ENCODE results near the gene ECE1. TPM values are rescaled to one million over a fixed set of nuclear protein-coding genes. Genes with fewer than 3 reads are reported as not detected.

The ECE1 gene
- total and polyA plus RNA-seq, 10 of the 15 experiments (the other 5 are each of a cell fraction or from before 2014, with no cell fraction given) = 0.97 to 81.0 (median 37.0) TPM

DNA sequence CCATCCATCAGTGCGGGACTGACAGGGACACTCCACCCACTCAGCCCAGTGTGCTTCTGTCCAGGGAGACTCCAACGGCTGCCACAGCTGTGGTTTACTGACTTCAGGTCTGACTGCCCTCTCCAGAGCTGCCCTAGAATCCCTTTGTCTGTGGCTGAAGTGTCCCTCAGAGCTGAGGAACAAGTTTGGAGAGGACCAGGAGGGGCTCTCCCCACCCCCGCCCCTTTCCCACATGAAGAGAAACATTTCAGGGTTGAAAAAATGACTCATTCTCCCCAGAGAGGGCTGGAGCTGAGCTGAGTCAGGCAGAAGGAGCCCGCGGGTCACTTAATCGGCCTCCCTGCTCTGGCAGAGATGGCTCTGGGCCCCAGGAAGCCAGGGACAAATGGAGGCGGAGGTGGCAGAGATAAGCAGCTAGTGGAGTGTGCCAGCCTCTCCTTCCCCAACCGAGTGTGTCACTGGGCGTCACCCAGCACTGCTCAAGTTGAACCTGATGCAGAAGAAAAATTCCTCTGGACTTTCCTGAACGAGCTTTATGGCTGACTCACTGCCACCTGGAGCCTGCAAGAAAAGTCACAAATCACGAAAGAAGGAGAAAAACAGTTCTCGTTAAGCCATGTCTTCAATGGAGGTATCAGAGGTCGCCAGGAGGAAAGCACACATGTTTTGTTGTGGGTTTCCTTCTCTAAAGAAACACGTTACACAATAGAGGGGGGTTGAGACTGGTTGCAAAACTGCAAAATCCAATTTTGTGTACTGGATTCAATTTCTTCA, 34.3 kb upstream of the ECE1 start:
- peaks cover 0 to 5% of the 10 kb centered on the region in 2 experiments; a peak in 2 of 4 replicates for H3K36me3 ChIP-seq (ENCODE audit: control insufficient read depth in 2 of 2, insufficient read depth in 2 of 2, low read length in 1 of 2)
- POLR2A ChIA-PET = interaction anchor here (0.6 to 4.7 kb wide), 12 partner anchors 9 to 452 kb away, joined by 3 to 71 read pairs (median 5); partner anchors contain the start of gene ECE1
- WGBS (ENCODE audit: insufficient coverage, insufficient replicate concordance, low lambda C conversion rate, missing lambda C conversion rate) = under 1% methylated on average over 14 of the region's 14 CpGs
- H3K79me2 ChIP-seq (ENCODE audit: control insufficient read depth, insufficient read depth, low read length) = no peaks in the 10 kb centered on the region; the same call in none of the 2 replicates
- intact Hi-C loops (cut with micrococcal nuclease; ENCODE audit: unreplicated experiment) (loop anchor here (1.0 kb wide), 1 partner anchor 30 kb away; no protein-coding TSS in a partner anchor), in situ Hi-C loops (cut with MboI) (no loop called here)
- RAD21 ChIA-PET (ENCODE audit: unreplicated experiment) = interaction anchor here (0.7 to 6.4 kb wide), 11 partner anchors 9 to 93 kb away, joined by 3 to 97 read pairs (median 11); partner anchors contain the start of gene ECE1
- ATAC-seq (peak; percentile 83), FAIRE-seq (peak; percentile 80), DNase-seq (ENCODE audit: low read depth, low spot score) (peak; percentile 41)
- peak overlapping the region; percentile 47; the same call in 1 of the 2 replicates for H3K9ac ChIP-seq (ENCODE audit: control insufficient read depth, insufficient read depth, low read length)
- H4K20me1 ChIP-seq (ENCODE audit: control insufficient read depth, insufficient read depth) = no peaks in the 10 kb centered on the region
- no peaks in the 10 kb centered on the region for H3K27me3 ChIP-seq (replicated peaks in 1 of 2; ENCODE audit: control insufficient read depth in 2 of 2, insufficient read depth in 2 of 2, low read length in 1 of 2)
- H3K9me3 ChIP-seq (replicated peaks; ENCODE audit: control insufficient read depth, insufficient read depth, low read length) = no peaks in the 10 kb centered on the region
- CTCF ChIA-PET = interaction anchor here (0.7 to 8.4 kb wide), 11 partner anchors 11 to 107 kb away, joined by 3 to 95 read pairs (median 5); no protein-coding TSS in a partner anchor
- 0 out of 2 replicates have a peak overlapping the region, but pooled peaks have one; percentile 4 for H3K4me3 ChIP-seq
- H3K4me1 ChIP-seq (ENCODE audit: control insufficient read depth, insufficient read depth, low read length) = peaks cover 36% of the 10 kb centered on the region
- SMC1A ChIA-PET (ENCODE audit: uncharacterized antibody, unreplicated experiment) = interaction anchor here (1.2 to 8.3 kb wide), 10 partner anchors 11 to 54 kb away, joined by 3 to 119 read pairs (median 12); partner anchors contain the start of gene ECE1
- TSS peak; percentile 72 for BruUV-seq (replicated peaks)
- peak overlapping the region; percentile 40 for H3K27ac ChIP-seq (ENCODE audit: control insufficient read depth, insufficient read depth)
- no peak overlapping the region; the same call in 1 of the 2 replicates for H2AFZ ChIP-seq (ENCODE audit: control insufficient read depth, low read depth, low read length)
- H3K4me2 ChIP-seq (ENCODE audit: control insufficient read depth, insufficient read depth) = peak overlapping the region; percentile 65
- TF ChIP-seq, protein P1, sequence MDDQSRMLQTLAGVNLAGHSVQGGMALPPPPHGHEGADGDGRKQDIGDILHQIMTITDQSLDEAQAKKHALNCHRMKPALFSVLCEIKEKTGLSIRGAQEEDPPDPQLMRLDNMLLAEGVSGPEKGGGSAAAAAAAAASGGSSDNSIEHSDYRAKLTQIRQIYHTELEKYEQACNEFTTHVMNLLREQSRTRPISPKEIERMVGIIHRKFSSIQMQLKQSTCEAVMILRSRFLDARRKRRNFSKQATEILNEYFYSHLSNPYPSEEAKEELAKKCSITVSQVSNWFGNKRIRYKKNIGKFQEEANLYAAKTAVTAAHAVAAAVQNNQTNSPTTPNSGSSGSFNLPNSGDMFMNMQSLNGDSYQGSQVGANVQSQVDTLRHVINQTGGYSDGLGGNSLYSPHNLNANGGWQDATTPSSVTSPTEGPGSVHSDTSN (IDR thresholded peaks at IDR 0.05; ENCODE audit: insufficient replicate concordance, low read depth, low read length) = peak; percentile 85
- TF ChIP-seq, protein P2, sequence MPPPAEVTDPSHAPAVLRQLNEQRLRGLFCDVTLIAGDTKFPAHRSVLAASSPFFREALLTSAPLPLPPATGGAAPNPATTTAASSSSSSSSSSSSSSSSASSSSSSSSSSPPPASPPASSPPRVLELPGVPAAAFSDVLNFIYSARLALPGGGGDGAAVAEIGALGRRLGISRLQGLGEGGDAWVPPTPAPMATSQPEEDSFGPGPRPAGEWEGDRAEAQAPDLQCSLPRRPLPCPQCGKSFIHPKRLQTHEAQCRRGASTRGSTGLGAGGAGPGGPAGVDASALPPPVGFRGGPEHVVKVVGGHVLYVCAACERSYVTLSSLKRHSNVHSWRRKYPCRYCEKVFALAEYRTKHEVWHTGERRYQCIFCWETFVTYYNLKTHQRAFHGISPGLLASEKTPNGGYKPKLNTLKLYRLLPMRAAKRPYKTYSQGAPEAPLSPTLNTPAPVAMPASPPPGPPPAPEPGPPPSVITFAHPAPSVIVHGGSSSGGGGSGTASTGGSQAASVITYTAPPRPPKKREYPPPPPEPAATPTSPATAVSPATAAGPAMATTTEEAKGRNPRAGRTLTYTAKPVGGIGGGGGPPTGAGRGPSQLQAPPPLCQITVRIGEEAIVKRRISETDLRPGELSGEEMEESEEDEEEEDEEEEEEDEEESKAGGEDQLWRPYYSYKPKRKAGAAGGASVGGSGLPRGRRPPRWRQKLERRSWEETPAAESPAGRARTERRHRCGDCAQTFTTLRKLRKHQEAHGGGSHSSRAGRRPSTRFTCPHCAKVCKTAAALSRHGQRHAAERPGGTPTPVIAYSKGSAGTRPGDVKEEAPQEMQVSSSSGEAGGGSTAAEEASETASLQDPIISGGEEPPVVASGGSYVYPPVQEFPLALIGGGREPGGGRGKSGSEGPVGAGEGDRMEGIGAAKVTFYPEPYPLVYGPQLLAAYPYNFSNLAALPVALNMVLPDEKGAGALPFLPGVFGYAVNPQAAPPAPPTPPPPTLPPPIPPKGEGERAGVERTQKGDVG (CRISPR knock-in tag; IDR thresholded peaks at IDR 0.05) = no peak
- TF ChIP-seq ATF7 (IDR thresholded peaks at IDR 0.05; ENCODE audit: low read depth) = peak; percentile 53
- TF ChIP-seq ZBED1 (IDR thresholded peaks at IDR 0.05; ENCODE audit: borderline replicate concordance) = peak; percentile 25; the same call in 1 of the 2 replicates
- peak; percentile 95 for TF ChIP-seq MEF2B (IDR thresholded peaks at IDR 0.05; ENCODE audit: partially characterized antibody, poor library complexity, severe bottlenecking)
- TF ChIP-seq, protein P3, sequence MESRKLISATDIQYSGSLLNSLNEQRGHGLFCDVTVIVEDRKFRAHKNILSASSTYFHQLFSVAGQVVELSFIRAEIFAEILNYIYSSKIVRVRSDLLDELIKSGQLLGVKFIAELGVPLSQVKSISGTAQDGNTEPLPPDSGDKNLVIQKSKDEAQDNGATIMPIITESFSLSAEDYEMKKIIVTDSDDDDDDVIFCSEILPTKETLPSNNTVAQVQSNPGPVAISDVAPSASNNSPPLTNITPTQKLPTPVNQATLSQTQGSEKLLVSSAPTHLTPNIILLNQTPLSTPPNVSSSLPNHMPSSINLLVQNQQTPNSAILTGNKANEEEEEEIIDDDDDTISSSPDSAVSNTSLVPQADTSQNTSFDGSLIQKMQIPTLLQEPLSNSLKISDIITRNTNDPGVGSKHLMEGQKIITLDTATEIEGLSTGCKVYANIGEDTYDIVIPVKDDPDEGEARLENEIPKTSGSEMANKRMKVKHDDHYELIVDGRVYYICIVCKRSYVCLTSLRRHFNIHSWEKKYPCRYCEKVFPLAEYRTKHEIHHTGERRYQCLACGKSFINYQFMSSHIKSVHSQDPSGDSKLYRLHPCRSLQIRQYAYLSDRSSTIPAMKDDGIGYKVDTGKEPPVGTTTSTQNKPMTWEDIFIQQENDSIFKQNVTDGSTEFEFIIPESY (IDR thresholded peaks at IDR 0.05) = no peak
- peak; percentile 73 for TF ChIP-seq NR2F1 (conservative IDR thresholded peaks at IDR 0.05)
- peak in 1 of 2 experiments; percentile 63; a peak in 1 of 4 replicates for TF ChIP-seq ETV6 (conservative IDR thresholded peaks at IDR 0.05 in 1 of 2, IDR thresholded peaks at IDR 0.05 in 1 of 2; ENCODE audit: borderline replicate concordance in 1 of 2, low read depth in 1 of 2)
- TF ChIP-seq SIN3A (IDR thresholded peaks at IDR 0.05; ENCODE audit: low read depth, low read length) = no peak
- no peak for TF ChIP-seq JUND (IDR thresholded peaks at IDR 0.05; ENCODE audit: low read depth, low read length)

Measured in GM12878 (cell line).